ENCODE measurements around the gene NAV3. TPM values are rescaled to one million over a fixed set of nuclear protein-coding genes. Genes with fewer than 3 reads are reported as not detected.
A peak's percentile ranks its signal among the peaks of the same experiment; 100 is the strongest.

NAV3 gene
- polyA plus RNA-seq, 1 donor = 4.8 TPM

DNA sequence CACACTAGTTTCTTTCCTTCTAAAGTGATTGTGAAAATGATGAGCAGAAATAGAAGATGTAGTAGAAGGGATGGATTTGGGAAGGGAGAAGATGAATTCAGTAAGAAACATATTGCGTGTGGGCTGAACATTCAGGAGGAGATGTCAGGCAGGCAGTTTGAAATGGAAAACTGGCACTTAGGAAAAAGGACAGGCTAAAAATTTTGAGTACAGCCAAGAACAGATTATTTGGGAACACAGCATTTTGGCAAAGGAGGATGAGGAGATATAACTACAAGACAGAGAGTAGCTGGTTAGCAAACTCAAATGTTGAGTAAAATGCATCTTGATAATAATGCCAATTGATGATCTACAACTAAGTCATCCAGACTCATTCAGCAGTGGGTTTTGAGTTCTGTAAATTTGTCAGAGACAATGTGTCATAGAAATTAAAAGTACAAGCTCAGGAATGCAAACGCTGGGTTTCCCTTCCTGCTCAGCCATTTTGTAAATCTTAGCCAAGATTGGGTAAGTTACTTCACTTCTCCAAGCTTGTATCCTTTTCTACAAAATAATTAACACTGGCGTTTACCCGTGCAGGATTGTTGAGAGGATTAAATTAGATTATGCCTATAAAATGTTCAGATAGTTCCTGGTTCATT, 255.0 kb downstream of the NAV3 start:
- 100% methylated on average over 1 of the region's 4 CpGs for WGBS (ENCODE audit: insufficient coverage, low lambda C conversion rate)

DNA sequence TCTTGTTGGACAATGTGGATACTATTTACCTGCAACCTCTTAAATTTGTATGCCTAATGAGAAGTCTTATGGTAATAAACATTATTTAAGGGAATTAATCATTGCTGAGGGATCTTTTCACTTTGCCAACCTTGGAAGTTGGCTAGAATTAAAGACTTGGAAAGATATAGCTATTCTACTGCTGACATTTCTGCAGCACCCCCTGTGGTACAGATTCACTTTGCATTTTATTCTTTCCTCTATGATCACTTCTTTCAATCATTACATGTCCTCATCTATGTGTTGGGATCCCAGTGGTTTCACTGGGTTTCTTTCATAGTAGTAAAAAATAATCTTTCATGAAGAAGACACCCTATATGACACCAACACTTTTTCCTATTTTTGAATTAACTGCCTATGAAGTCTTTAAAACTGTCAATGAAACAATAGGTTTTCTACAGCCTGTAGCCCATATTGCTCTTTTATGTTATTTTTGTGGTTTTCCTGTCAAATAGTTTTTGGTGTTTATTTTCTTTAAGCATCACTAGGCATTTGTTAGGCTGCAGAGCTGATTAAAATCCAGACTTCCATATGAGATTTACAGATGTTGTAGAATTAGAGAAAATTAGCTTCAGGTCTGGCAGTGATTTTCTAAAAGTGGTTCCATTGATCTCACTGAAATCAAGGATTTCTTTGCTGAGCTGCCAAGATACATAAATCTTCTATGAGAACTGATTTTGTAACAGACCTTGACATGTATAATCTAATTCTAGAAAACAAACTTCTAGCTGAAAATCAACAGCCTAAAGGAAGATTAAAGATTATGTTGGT, 256.1 kb downstream of the NAV3 start:
- Histone ChIP-seq H3K27me3 (ENCODE audit: control insufficient read depth, insufficient read depth, low read length) (no peaks in the 10 kb centered on the region), H3K9me3 (ENCODE audit: control insufficient read depth, low read depth, low read length) (no peaks in the 10 kb centered on the region), H3K36me3 (ENCODE audit: control insufficient read depth, insufficient read depth, low read length) (no peaks in the 10 kb centered on the region), H3K4me1 (ENCODE audit: control insufficient read depth, insufficient read depth, low read length) (no peaks in the 10 kb centered on the region), H3K27ac (ENCODE audit: low read length) (no peak overlapping the region), H3K4me3 (ENCODE audit: low read length) (no peak overlapping the region)
- DNase-seq = no peak

More for the DNA sequence above, 255.0 kb downstream of the NAV3 start:
- Histone ChIP-seq H3K27me3 (ENCODE audit: control insufficient read depth, insufficient read depth, low read length) (no peaks in the 10 kb centered on the region), H3K27ac (ENCODE audit: low read length) (no peak overlapping the region), H3K9me3 (ENCODE audit: control insufficient read depth, low read depth, low read length) (no peaks in the 10 kb centered on the region), H3K4me3 (ENCODE audit: low read length) (no peak overlapping the region), H3K36me3 (ENCODE audit: control insufficient read depth, insufficient read depth, low read length) (no peaks in the 10 kb centered on the region), H3K4me1 (ENCODE audit: control insufficient read depth, insufficient read depth, low read length) (no peaks in the 10 kb centered on the region)
- no peak for DNase-seq

DNA sequence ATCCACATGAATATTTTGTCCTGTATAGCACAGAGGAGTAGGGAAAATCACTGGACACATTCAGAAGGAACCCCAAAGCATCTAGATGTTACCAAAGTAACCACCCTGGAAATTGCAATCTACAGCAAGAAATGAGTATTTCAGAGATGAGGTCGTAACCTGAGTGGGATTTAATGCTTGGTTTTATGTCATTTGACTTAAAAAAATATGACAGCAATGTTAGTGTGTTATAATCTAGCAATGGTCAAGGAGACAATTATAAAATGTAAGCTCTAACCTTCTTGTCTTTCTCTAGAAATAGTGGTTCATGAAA, 256.6 kb downstream of the NAV3 start:
- Histone ChIP-seq H3K4me3 (ENCODE audit: low read length) (no peak overlapping the region), H3K9me3 (ENCODE audit: control insufficient read depth, low read depth, low read length) (no peaks in the 10 kb centered on the region), H3K27me3 (ENCODE audit: control insufficient read depth, insufficient read depth, low read length) (no peaks in the 10 kb centered on the region), H3K36me3 (ENCODE audit: control insufficient read depth, insufficient read depth, low read length) (no peaks in the 10 kb centered on the region), H3K27ac (ENCODE audit: low read length) (no peak overlapping the region), H3K4me1 (ENCODE audit: control insufficient read depth, insufficient read depth, low read length) (no peaks in the 10 kb centered on the region)
- WGBS (ENCODE audit: insufficient coverage, low lambda C conversion rate) = 86% methylated on average over 1 of the region's 1 CpG
- no peak for DNase-seq

DNA sequence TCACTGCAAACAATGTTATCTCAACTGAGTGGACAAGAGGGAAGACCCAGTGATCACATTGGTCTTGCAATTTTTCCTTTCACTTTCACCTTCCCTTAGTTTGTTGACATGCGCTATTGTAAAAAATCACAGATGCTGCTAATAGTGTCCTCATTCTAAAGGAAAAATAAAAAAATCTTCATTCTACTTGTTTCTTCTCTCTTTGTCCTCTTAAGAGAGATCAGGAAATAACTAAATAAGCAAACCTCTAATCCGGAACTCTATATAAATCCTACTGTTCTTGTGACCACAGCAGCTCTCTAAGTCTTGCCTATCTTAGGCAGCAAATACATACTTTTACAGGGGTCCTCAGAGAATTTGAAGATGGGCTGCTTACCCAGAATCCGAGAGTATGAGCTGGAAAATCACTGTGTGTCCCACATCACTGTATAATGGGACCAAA, 257.7 kb downstream of the NAV3 start:
- peak in 1 of 2 donors; percentile 3 for DNase-seq
- no peaks in the 10 kb centered on the region for H3K9me3 ChIP-seq (ENCODE audit: control insufficient read depth, low read depth, low read length)
- no peaks in the 10 kb centered on the region for H3K4me1 ChIP-seq (ENCODE audit: control insufficient read depth, insufficient read depth, low read length)
- no peaks in the 10 kb centered on the region for H3K27me3 ChIP-seq (ENCODE audit: control insufficient read depth, insufficient read depth, low read length)
- no peak overlapping the region for H3K4me3 ChIP-seq (ENCODE audit: low read length)
- no peak overlapping the region for H3K27ac ChIP-seq (ENCODE audit: low read length)
- 70% methylated on average over 2 of the region's 3 CpGs for WGBS (ENCODE audit: insufficient coverage, low lambda C conversion rate)
- no peaks in the 10 kb centered on the region for H3K36me3 ChIP-seq (ENCODE audit: control insufficient read depth, insufficient read depth, low read length)

DNA sequence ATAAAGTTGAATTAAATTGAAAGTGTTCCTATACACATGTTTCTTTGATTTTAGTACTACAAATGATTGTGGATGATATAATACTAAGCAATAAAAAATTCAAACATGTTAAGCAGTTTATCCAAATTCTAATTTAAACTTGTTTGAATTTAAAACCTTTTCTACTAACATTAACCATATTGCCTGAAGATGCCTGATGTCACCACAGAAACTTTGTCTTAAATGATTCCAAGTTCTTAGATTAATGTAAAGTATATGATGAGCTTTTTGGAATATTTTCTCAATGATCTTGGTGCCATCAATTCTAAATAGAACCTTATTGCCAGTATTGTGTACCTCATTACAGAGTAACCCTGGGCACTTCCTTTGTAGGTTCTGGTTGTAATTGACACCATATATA, 259.6 kb downstream of the NAV3 start:
- DNase-seq = no peak

DNA sequence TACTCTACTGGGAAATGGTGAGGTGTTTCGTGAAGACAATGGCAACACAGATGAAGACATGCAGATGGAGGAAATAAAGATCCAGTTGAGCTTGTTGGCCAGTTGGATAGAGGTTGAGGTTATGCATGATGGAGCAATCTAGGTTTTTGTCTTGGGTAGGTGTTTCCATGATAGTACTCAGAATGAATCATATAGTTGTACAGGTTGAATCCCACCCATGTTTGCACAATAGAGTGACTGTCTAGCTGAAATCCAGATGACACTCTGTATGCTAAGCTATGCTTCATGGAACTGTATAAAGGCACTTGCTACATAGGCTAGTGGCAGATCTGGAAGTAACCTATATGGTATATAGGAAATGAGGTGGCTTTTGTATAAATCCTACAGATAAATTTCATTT, 264.9 kb downstream of the NAV3 start:
- Histone ChIP-seq H3K9me3 (ENCODE audit: control insufficient read depth, low read depth, low read length) (no peaks in the 10 kb centered on the region), H3K27ac (ENCODE audit: low read length) (no peak overlapping the region), H3K27me3 (ENCODE audit: control insufficient read depth, insufficient read depth, low read length) (no peaks in the 10 kb centered on the region), H3K36me3 (ENCODE audit: control insufficient read depth, insufficient read depth, low read length) (no peaks in the 10 kb centered on the region), H3K4me1 (ENCODE audit: control insufficient read depth, insufficient read depth, low read length) (no peaks in the 10 kb centered on the region), H3K4me3 (ENCODE audit: low read length) (no peak overlapping the region)
- DNase-seq = no peak
- no CpG with 5 or more reads among the region's 1 CpG for WGBS (ENCODE audit: insufficient coverage, low lambda C conversion rate)

More for the DNA sequence above, 259.6 kb downstream of the NAV3 start:
- no peaks in the 10 kb centered on the region for H3K9me3 ChIP-seq (ENCODE audit: control insufficient read depth, low read depth, low read length)
- no peak overlapping the region for H3K27ac ChIP-seq (ENCODE audit: low read length)
- no peaks in the 10 kb centered on the region for H3K36me3 ChIP-seq (ENCODE audit: control insufficient read depth, insufficient read depth, low read length)
- no peaks in the 10 kb centered on the region for H3K27me3 ChIP-seq (ENCODE audit: control insufficient read depth, insufficient read depth, low read length)
- no peak overlapping the region for H3K4me3 ChIP-seq (ENCODE audit: low read length)
- no peaks in the 10 kb centered on the region for H3K4me1 ChIP-seq (ENCODE audit: control insufficient read depth, insufficient read depth, low read length)

GRCh38 chr12:78096909-78097597, 266.4 kb downstream of the NAV3 start:
- Histone ChIP-seq H3K4me3 (ENCODE audit: low read length) (no peak overlapping the region), H3K9me3 (ENCODE audit: control insufficient read depth, low read depth, low read length) (no peaks in the 10 kb centered on the region), H3K4me1 (ENCODE audit: control insufficient read depth, insufficient read depth, low read length) (no peaks in the 10 kb centered on the region), H3K27me3 (ENCODE audit: control insufficient read depth, insufficient read depth, low read length) (no peaks in the 10 kb centered on the region), H3K27ac (ENCODE audit: low read length) (no peak overlapping the region), H3K36me3 (ENCODE audit: control insufficient read depth, insufficient read depth, low read length) (no peaks in the 10 kb centered on the region)
- WGBS (ENCODE audit: insufficient coverage, low lambda C conversion rate) = 86% methylated on average over 1 of the region's 2 CpGs
- DNase-seq = peak; percentile 7 to 29

DNA sequence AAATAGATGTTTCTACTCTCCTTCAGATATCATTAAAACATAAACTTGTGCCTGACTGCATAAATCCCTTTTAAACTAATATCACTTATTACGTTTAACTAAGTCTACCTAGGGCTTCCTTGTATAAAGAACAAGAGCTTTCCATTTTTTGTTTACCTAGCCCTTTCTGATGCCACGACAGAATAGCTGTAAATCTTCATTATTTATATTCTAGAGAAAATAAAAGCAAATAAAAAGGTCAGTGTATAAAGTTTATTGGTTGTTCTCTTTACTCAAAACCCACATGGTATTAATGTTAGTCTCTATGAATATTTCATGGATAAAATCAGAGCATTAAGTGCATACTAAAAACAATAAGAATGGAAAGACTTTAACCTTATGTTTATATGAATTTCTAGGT, 269.1 kb downstream of the NAV3 start:
- Histone ChIP-seq H3K27me3 (ENCODE audit: control insufficient read depth, insufficient read depth, low read length) (no peaks in the 10 kb centered on the region), H3K36me3 (ENCODE audit: control insufficient read depth, insufficient read depth, low read length) (no peaks in the 10 kb centered on the region), H3K27ac (ENCODE audit: low read length) (no peak overlapping the region), H3K9me3 (ENCODE audit: control insufficient read depth, low read depth, low read length) (no peaks in the 10 kb centered on the region), H3K4me3 (ENCODE audit: low read length) (no peak overlapping the region), H3K4me1 (ENCODE audit: control insufficient read depth, insufficient read depth, low read length) (no peaks in the 10 kb centered on the region)
- DNase-seq = no peak
- 17% methylated on average over 1 of the region's 2 CpGs for WGBS (ENCODE audit: insufficient coverage, low lambda C conversion rate)

GRCh38 chr12:78101113-78101876, 270.6 kb downstream of the NAV3 start:
- no peak overlapping the region for H3K4me3 ChIP-seq (ENCODE audit: low read length)
- 39% methylated on average over 2 of the region's 4 CpGs for WGBS (ENCODE audit: insufficient coverage, low lambda C conversion rate)
- H3K9me3 ChIP-seq (ENCODE audit: control insufficient read depth, low read depth, low read length) = no peaks in the 10 kb centered on the region
- no peak overlapping the region for H3K27ac ChIP-seq (ENCODE audit: low read length)
- H3K36me3 ChIP-seq (ENCODE audit: control insufficient read depth, insufficient read depth, low read length) = no peaks in the 10 kb centered on the region
- no peaks in the 10 kb centered on the region for H3K4me1 ChIP-seq (ENCODE audit: control insufficient read depth, insufficient read depth, low read length)
- no peaks in the 10 kb centered on the region for H3K27me3 ChIP-seq (ENCODE audit: control insufficient read depth, insufficient read depth, low read length)
- DNase-seq = no peak

- Histone ChIP-seq H3K27me3 (ENCODE audit: control insufficient read depth, insufficient read depth, low read length) (no peaks in the 10 kb centered on the region), H3K36me3 (ENCODE audit: control insufficient read depth, insufficient read depth, low read length) (no peaks in the 10 kb centered on the region), H3K27ac (ENCODE audit: low read length) (no peak overlapping the region), H3K9me3 (ENCODE audit: control insufficient read depth, low read depth, low read length) (no peaks in the 10 kb centered on the region), H3K4me1 (ENCODE audit: control insufficient read depth, insufficient read depth, low read length) (no peaks in the 10 kb centered on the region), H3K4me3 (ENCODE audit: low read length) (no peak overlapping the region)
- no peak for DNase-seq
- 100% methylated on average over 1 of the region's 4 CpGs for WGBS (ENCODE audit: insufficient coverage, low lambda C conversion rate)
Observed at GRCh38 chr12:78101946-78102635, 271.4 kb downstream of the NAV3 start.
